ENCODE results near the gene TUBA8. TPM values are rescaled to one million over a fixed set of nuclear protein-coding genes. Genes with fewer than 3 reads are reported as not detected.

TUBA8 gene
- total RNA-seq, 1 experiment from 2014 or later = 0.72 TPM

DNA sequence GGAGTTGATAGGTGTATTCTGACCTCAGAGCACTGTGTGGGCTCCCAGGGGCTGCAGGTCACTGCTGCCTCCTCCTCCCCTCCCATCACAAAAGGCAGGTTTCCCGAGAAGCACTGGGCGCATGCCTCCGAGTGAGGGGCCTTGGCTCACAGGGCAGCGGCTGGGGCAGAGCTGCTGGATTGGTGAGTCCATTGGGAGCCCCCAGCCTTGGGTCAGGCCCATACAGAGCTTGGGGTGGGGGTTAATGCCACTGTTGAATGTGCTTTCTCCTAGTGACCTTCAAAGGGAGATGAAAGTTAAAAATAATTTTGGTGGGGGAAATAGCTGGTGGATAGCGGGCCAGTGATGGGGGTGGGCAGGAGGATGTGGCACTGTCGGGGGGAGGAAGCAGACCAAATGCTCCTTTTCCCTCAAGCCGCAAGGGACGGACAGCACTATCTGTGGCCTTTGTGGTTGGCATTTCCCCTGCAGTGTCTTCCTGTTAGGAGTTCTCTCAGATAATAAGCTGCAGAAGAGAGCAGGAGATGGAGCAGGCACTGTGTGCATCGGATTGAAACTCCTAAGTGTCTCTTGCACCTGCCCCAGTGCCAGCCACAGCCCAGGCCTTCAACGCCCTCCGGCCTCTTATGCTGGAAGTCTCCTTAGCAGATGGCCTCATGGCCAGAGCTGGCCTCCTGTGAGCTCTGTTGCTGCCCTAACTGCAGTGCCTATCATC is 3.2 kb downstream of the TUBA8 start:
- Mint-ChIP-seq H3K9me3 (peaks cover 8% of the 10 kb centered on the region), H3K4me1 (peaks cover 11% of the 10 kb centered on the region), H3K27me3 (ENCODE audit: low read depth) (peaks cover 31% of the 10 kb centered on the region), H3K4me3 (no peak overlapping the region), H3K27ac (no peak overlapping the region), H3K36me3 (0 out of 2 replicates have a peak, but pooled peaks cover 6% of the 10 kb centered on the region)
- ChIA-PET POLR2A (no interaction called here), CTCF (interaction anchor here (0.7 kb wide), 1 partner anchor 10 kb away, joined by 4 read pairs; no protein-coding TSS in a partner anchor)
- no peak for TF ChIP-seq IRF1 (CRISPR knock-in tag; IDR thresholded peaks at IDR 0.05)
- no peak for TF ChIP-seq JAZF1 (CRISPR knock-in tag; IDR thresholded peaks at IDR 0.05)
- TF ChIP-seq IRF2 (CRISPR knock-in tag; IDR thresholded peaks at IDR 0.05; ENCODE audit: borderline replicate concordance, low read depth) = no peak
- TF ChIP-seq MYBL2 (CRISPR knock-in tag; IDR thresholded peaks at IDR 0.05) = no peak
- no peak for TF ChIP-seq TP53 (CRISPR knock-in tag; IDR thresholded peaks at IDR 0.05)
- no peak for TF ChIP-seq ZNF138 (CRISPR knock-in tag; conservative IDR thresholded peaks at IDR 0.05)
- TF ChIP-seq ELF4 (CRISPR knock-in tag; IDR thresholded peaks at IDR 0.05; ENCODE audit: low read depth) = no peak
- no peak for TF ChIP-seq MXD4 (CRISPR knock-in tag; IDR thresholded peaks at IDR 0.05; ENCODE audit: borderline replicate concordance)
- TF ChIP-seq, protein P1, sequence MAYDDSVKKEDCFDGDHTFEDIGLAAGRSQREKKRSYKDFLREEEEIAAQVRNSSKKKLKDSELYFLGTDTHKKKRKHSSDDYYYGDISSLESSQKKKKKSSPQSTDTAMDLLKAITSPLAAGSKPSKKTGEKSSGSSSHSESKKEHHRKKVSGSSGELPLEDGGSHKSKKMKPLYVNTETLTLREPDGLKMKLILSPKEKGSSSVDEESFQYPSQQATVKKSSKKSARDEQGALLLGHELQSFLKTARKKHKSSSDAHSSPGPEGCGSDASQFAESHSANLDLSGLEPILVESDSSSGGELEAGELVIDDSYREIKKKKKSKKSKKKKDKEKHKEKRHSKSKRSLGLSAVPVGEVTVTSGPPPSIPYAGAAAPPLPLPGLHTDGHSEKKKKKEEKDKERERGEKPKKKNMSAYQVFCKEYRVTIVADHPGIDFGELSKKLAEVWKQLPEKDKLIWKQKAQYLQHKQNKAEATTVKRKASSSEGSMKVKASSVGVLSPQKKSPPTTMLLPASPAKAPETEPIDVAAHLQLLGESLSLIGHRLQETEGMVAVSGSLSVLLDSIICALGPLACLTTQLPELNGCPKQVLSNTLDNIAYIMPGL (CRISPR knock-in tag; IDR thresholded peaks at IDR 0.05) = no peak
- TF ChIP-seq FOXJ3 (CRISPR knock-in tag; IDR thresholded peaks at IDR 0.05; ENCODE audit: borderline replicate concordance) = no peak
- no peak for TF ChIP-seq SMAD4 (CRISPR knock-in tag; IDR thresholded peaks at IDR 0.05)
- no peak for TF ChIP-seq ZMAT4 (CRISPR knock-in tag; IDR thresholded peaks at IDR 0.05)
- TF ChIP-seq E2F1 (CRISPR knock-in tag; IDR thresholded peaks at IDR 0.05) = no peak
- no peak for TF ChIP-seq PREB (CRISPR knock-in tag; IDR thresholded peaks at IDR 0.05; ENCODE audit: borderline replicate concordance)
- no peak for TF ChIP-seq PRDM15 (CRISPR knock-in tag; IDR thresholded peaks at IDR 0.05)
- no peak for TF ChIP-seq NR1H2 (CRISPR knock-in tag; IDR thresholded peaks at IDR 0.05)
- no peak for TF ChIP-seq EMX1 (CRISPR knock-in tag; IDR thresholded peaks at IDR 0.05)
- TF ChIP-seq TEAD4 (CRISPR knock-in tag; IDR thresholded peaks at IDR 0.05) = no peak
- no peak for TF ChIP-seq GABPB1 (CRISPR knock-in tag; IDR thresholded peaks at IDR 0.05)
- no peak for TF ChIP-seq ZNF121 (CRISPR knock-in tag; IDR thresholded peaks at IDR 0.05)
- ATAC-seq (no peak), DNase-seq (ENCODE audit: low spot score) (no peak)
